GM12892 (cell line): ENCODE data around the gene CD300E.
"Not testable (repeated sequence)": the region's sequence is repeated elsewhere in the genome, so short reads cannot be mapped to it uniquely, and the experiment has no call there.

Source experiments
- DNase-seq: peaks from one replicate; pipeline ENCODE4 v3.0.0; 2011; ENCODE audit not compliant: insufficient read length
- FAIRE-seq: peaks from 2 replicates; lab custom pipeline; 2011; peaks lifted over from hg19 to GRCh38; lab: Jason Lieb, UNC
- POLR2A ChIP-seq: IDR thresholded peaks from 2 replicates; pipeline ENCODE4 v1.6.1; 2011; ENCODE audit warnings: low read depth, low read length, control low read depth
- POLR2AphosphoS5 ChIP-seq: IDR thresholded peaks from 2 replicates; pipeline ENCODE4 v1.6.1; 2011; ENCODE audit warnings: low read depth, low read length, control low read depth
- TAF1 ChIP-seq: IDR thresholded peaks from 2 replicates; pipeline ENCODE4 v1.6.1; 2011; ENCODE audit warnings: low read depth, mild to moderate bottlenecking, control low read depth, low read length, borderline replicate concordance

The CD300E gene

GRCh38 chr17:74643826-74644225, 20.3 kb upstream of the CD300E start:
- DNase-seq (no peak), FAIRE-seq (no peak)
- TF ChIP-seq POLR2AphosphoS5 (no peak), TAF1 (no peak), POLR2A (no peak)

GRCh38 chr17:74642995-74643394, 19.5 kb upstream of the CD300E start:
- FAIRE-seq (no peak), DNase-seq (no peak)
- TF ChIP-seq POLR2AphosphoS5 (no peak), TAF1 (no peak), POLR2A (no peak)

- FAIRE-seq: no peak
- no peak for TF ChIP-seq POLR2A
- DNase-seq: no peak
Observed at GRCh38 chr17:74642556-74642955, 19.0 kb upstream of the CD300E start.

DNA sequence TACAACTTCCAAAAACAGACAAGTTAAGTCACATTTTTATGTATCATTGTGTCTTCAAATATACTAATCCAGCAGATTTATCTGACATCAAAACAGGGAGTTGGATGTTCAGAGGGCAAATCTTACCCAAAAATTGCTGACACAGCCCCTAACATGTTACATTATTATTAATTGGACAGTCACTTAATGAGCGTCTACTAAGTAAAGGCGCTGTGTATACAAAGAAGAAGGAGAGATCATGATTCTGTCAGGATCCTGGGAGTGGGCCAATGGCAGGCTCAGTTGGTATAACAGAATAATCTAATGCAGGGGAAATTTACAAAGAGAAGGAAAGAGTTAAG, 18.4 kb upstream of the CD300E start:
- DNase-seq (no peak), FAIRE-seq (no peak)
- TF ChIP-seq TAF1: no peak
- no peak for TF ChIP-seq POLR2AphosphoS5
- no peak for TF ChIP-seq POLR2A

GRCh38 chr17:74641224-74641957, 17.9 kb upstream of the CD300E start:
- no peak for DNase-seq
- TF ChIP-seq TAF1 (no peak), POLR2AphosphoS5 (no peak), POLR2A (no peak)
- peak; percentile 67 for FAIRE-seq

GRCh38 chr17:74639704-74640151, 16.2 kb upstream of the CD300E start:
- peak; percentile 72 for FAIRE-seq
- no peak for TF ChIP-seq POLR2AphosphoS5
- no peak for DNase-seq

DNA sequence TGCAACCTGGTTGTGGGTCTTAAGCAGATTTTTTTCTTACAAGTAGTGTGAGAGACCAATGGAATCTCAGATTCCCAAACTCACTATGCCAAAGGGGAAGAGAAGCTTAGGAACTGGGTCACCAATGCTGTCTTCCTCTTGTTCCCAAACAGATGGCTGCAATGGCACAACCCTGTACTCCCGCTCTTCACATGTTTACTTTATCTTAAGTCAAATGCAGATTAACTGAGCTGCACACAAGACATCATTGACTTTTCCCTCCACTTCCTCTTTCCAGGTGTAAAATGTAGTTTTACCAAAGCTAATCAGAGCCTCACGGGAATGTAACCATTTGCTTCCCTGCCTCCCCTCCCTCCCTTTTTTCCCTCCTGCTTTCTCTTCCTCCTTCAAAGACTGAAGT, 14.4 kb upstream of the CD300E start:
- DNase-seq (no peak), FAIRE-seq (peak; percentile 24)
- no peak for TF ChIP-seq TAF1
- TF ChIP-seq POLR2A: no peak
- TF ChIP-seq POLR2AphosphoS5: no peak

DNA sequence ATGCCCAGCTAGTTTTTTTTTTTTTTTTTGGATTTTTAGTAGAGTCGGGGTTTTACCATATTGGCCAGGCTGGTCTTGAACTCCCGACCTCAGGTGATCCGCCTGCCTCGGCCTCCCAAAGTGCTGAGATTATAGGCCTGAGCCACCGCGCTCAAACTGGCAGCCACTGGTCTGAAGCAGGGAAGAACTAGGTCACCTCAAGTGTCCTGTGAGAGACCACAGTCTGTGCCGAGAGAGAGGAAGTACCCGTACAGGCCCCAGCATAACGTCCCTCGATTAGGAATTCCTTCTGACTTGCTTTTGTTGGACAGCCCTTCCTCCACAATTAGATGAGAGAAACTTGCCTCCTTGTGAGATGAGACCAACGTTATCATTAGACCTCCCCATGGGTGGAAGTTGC, 13.7 kb upstream of the CD300E start:
- no peak for FAIRE-seq
- TF ChIP-seq TAF1: no peak
- TF ChIP-seq POLR2A: no peak
- no peak for TF ChIP-seq POLR2AphosphoS5
- DNase-seq: no peak

DNA sequence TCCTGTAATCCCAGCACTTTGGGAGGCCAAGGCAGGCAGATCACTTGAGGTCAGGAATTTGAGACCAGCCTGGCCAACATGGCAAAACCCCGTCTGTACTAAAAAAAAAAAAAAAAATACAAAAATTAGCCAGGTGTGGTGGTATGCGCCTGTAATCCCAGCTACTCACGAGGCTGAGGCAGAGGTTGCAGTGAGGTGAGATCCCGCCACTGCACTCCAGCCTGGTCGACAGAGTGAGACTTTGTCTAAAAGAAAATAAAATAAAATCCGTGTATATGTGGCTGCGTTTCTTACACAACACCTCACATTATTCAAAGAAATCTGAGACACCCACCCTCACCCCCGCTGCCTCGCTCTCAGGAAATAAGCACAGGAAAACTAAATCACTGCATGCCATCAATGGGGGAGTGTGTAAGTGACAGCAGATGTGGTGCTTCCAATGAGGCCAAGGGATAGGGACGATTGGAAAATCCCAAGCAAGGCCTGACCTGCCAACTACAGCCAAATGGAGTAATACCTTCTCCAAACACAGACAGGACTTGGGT, 13.1 kb upstream of the CD300E start:
- FAIRE-seq, DNase-seq: not testable (repeated sequence)

DNA sequence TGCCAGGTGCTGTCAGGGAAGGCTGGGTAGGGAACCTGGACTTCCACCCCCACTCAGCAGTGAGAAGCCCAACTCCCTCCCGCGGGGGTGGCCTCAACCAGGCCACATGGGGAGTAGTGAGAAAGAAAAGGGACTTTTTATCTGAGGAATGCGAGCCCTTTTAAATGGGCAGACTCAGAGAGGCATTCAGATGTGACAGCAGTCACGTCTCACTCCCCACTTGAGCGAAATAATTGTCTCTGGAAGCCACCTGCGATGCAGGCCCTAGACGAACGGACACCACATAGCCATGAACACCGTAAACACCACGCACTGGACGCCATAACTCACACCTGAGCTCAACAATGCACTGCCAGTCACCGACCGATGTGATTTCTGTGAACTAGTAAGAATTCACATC, 11.9 kb upstream of the CD300E start:
- TF ChIP-seq POLR2AphosphoS5 (no peak), POLR2A (no peak), TAF1 (no peak)
- peak; percentile 63 for FAIRE-seq
- DNase-seq: no peak

GRCh38 chr17:74633326-74633725, 9.8 kb upstream of the CD300E start:
- no peak for DNase-seq
- TF ChIP-seq TAF1 (no peak), POLR2AphosphoS5 (no peak), POLR2A (no peak)
- no peak for FAIRE-seq

DNA sequence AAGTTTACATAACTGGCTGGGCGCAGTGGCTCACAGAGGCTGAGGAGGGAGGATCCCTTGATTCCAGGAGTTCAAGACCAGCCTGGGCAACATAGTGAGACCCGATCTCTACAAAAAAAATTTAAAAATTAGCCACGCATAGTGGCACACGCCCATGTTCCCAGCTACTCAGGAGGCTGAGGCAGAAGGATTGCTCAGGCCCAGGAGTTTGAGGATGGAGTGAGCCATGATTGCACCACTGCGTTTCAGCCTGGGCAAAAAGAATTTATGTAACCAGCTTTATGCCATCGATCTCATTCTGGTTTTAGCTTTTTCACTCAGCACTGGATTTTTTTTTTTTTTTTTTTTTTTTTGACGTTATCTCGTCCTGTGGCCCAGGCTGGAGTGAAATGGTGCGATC, 9.1 kb upstream of the CD300E start:
- DNase-seq: no peak
- TF ChIP-seq POLR2A: no peak
- TF ChIP-seq POLR2AphosphoS5: no peak
- TF ChIP-seq TAF1: no peak
- FAIRE-seq: no peak
